Stimulated activated CD8-positive, alpha-beta memory T cell treated with anti-CD3 and anti-CD28 coated beads, Interleukin-4, amount 100 ng/mL, for 24 hours (primary cell): ENCODE measurements around the gene IFITM1.
"Not testable (repeated sequence)": the region's sequence is repeated elsewhere in the genome, so short reads cannot be mapped to it uniquely, and the experiment has no call there.

Experiments
- DNase-seq: peaks from one replicate; pipeline ENCODE4 v3.0.0-alpha.2; 2020; ENCODE audit warnings: low read depth

IFITM1 gene

DNA sequence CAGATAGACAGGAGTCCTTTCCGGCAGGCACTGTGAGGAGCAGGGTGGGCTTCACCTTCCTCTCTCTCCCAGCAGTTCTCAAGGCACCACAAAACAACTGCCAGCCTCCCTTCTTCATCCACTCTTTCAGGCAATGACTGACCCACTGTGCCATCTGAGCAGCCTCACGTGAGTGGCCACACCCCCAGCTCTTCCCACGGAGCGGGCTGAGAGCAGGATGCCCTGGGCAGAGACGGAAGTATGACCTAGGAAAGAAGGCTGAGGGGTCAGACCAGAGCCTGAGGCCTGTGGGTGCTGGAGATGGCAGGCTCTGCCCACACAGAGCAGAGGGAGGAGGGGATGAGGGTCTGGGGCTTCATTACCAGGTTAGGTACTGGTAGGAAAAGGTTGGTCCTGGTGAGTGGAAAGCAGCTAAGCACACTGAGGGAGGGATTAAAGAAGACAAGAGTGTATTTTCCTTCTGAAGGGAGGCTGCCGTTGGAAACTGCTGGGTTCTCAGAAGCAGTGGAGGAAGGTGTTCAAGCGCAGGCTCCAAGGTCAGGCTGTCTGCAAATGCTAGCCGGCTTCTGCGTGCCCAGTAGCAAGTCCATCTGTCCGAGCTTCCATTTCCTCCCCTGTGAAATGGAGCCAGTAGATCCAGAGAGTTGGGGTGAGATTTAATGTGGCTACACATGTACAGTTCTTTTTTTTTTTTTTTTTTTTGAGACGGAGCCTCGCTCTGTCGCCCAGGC is 31.0 kb upstream of the IFITM1 start:
- no peak for DNase-seq

DNA sequence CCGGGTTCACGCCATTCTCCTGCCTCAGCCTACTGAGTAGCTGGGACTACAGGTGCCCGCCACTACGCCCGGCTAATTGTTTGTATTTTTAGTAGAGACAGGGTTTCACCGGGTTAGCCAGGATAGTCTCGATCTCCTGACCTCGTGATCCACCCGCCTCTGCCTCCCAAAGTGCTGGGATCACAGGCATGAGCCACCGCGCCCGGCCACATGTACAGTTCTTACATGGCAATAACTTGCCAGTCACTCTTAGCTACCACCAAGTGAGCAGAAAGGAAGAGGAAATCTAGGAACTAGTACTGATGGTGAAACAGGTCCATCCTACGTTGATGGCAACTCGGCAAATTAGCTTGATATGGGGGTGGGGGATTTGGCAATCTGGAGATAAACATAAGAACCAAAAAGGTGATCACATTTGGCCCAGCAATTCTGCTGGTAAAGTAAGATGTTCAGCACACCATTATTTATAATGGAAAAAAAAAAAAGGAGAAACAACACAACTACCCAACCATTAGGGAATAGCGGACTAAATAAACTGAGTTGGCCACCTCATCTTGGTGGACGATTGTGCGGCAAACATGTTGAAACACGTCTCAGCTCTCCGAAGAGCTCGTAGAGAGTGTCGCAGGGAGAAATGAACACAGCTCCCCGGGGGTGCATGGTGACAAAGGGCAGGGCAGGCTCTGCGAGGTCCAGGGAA is 30.3 kb upstream of the IFITM1 start:
- no peak for DNase-seq

DNA sequence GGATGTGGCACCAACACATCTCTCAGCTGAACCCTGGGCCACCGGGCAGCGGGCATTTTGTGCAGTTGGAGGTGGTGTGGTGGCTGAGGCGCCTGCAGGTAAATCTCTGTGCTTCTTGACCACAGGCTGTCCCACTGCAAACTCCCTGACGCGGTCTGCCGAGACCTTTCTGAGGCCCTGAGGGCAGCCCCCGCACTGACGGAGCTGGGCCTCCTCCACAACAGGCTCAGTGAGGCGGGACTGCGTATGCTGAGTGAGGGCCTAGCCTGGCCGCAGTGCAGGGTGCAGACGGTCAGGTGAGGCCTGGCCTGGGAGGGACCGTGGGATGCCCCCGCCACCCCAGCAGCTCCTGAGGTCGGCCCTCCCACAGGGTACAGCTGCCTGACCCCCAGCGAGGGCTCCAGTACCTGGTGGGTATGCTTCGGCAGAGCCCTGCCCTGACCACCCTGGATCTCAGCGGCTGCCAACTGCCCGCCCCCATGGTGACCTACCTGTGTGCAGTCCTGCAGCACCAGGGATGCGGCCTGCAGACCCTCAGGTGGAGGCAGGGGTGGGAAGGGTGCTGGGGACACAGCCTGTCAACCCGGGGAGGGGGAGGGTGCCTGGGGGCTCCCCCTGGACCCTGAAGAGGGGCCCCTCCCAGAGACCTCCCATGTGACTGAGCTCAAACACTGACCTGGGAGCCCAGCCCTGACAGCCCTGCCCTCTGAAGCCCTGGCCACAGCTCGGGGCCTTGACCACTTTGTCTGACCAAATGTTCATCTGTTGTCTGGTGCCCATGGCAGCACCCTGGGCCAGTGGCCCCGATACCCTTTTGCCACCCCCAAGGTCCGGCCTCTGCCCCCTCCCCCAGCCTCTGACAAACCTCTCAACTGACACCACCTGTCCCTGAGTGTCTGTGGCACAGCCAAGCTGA is 29.5 kb upstream of the IFITM1 start:
- DNase-seq = no peak

- no peak for DNase-seq
Measured at GRCh38 chr11:285021-285893, 28.6 kb upstream of the IFITM1 start.

DNA sequence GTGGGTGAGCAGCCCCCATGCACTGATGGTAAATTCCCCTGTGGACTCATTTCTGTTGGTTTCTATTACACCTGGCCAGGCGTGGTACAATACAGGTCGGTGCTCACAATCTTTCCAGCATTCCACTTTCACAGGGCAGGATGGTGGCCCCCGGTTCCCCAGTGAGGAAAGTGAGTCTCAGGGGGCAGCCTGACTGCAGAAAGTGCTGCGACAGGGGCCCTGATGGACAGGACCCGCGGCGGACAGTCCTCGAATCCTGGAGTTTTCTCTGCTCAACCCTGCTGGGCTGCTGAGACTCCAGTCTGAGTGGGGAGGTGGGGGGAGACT is 28.0 kb upstream of the IFITM1 start:
- no peak for DNase-seq

DNA sequence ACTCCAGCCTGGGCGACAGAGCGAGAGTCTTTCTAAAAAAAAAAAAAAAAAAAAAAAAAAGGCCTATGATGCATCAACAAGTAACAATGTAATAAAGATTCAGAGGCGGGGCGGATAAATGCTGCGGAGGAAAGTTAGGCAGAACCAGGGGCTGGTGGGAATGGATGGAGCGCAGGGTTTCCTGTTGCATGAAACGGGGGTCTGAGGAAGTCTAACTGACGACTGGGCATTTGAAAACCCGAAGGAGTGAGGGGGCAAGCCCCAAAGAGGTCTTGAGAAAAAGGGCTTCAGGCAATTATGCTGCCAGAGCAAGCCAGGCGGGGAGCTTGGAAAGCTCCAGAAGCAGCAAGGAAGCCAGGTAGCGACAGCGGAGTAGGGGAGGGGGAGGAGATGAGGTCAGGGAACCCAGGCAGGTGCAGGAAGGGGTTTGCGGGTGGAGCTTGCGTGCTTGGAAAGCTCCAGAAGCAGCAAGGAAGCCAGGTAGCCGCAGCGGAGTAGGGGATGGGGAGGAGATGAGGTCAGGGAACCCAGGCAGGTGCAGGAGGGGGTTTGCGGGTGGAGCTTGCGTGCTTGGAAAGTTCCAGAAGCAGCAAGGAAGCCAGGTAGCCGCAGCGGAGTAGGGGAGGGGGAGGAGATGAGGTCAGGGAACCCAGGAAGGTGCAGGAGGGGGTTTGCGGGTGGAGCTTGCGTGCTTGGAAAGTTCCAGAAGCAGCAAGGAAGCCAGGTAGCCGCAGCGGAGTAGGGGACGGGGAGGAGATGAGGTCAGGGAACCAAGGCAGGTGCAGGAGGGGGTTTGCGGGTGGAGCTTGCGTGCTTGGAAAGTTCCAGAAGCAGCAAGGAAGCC is 26.6 kb upstream of the IFITM1 start:
- not testable (repeated sequence) for DNase-seq

DNA sequence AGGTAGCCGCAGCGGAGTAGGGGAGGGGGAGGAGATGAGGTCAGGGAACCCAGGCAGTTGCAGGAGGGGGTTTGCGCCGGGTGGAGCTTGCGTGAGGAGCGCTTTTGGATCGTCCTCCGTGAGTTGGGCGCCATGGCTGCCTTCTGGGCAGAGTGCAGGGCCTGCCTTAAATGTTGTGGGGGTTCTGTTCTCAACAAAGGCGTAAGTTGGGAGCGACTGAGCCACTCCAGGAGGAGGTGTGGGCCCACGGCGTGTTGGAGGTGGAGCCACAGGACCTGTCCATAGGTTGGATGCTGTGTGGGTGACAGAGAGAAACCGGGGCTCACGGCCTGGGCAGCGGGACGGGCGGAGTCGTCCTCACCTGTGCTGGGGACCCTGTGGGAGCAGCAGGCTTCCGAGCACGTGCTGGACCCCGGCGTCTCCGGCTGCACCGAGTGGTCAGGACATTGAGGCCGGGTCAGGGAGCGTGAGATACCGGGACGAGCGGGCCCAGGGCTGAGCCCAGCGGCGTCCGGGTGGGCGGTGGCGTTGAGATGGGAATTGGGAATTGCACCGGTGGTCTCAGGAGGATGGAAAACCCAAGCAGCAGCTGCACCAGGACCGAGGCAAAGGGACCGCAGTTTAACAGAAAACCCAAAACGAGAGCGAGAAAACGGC is 25.9 kb upstream of the IFITM1 start:
- DNase-seq = no peak

DNA sequence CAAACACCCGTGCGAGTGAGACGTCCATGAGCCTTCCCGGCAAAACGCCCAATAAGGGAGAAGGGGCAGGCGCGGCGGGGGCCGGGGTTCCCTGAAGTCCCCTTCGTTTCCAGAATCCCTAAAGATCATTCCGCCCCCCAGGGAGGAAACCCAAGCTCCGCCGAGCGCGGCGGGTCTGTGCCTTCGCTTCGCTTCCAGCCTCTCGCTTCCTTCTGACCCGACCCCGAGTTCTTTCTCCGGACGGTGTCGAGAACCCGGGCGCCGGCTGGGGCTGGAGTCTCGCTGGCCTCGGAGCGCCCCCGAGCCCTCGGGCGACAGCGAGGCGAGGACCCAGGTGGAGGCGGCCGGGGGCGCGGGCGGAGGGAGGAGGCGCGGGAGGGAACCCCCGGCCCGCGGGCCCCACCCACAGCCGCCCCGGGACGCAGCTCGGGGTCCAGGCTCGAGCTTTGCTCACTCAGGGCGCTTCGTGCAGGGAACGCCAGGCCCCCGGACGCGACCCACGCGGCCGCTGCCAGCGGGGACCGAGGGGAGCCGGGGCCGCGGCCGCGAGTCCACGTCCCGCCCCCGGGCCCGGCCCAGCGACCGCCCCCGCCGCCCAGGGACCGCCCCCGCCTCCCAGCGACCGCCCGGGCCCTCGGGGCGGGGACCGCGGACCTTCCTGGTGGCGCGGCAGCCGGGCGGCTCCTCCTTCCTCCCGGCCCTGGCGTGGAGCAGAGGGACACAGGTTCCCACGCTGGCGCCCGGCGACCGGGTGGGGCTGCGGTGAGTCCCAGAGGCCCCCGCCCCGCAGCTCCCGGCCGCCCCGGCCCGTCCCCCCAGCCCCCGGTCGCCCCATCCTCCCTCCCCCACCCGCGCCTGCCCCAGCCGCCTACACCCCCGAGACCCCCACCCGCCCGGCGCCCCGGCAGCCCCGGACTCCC is 25.1 kb upstream of the IFITM1 start, which contains the start of gene PGGHG:
Gene PGGHG, plus strand, starts transcription at position 649 of the 920 bp plus-strand sequence. CDS start 691 bp downstream, outside the sequence.
- DNase-seq = no peak

DNA sequence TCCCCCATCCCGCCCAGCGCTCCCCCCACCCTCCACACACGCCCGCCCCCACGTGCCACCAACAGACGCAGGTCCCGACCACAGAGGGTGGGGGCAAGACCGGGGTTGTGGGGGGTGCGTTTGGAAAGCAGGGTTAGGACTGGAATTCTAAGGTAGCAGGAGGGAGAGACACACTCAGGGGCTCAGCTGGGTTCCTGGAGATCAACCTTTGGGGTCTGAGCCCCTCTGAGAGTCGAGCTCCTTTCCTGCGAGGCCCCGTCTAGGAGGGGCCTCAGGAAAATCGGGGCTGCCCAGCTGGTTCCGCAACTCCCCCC is 24.5 kb upstream of the IFITM1 start:
- no peak for DNase-seq

DNA sequence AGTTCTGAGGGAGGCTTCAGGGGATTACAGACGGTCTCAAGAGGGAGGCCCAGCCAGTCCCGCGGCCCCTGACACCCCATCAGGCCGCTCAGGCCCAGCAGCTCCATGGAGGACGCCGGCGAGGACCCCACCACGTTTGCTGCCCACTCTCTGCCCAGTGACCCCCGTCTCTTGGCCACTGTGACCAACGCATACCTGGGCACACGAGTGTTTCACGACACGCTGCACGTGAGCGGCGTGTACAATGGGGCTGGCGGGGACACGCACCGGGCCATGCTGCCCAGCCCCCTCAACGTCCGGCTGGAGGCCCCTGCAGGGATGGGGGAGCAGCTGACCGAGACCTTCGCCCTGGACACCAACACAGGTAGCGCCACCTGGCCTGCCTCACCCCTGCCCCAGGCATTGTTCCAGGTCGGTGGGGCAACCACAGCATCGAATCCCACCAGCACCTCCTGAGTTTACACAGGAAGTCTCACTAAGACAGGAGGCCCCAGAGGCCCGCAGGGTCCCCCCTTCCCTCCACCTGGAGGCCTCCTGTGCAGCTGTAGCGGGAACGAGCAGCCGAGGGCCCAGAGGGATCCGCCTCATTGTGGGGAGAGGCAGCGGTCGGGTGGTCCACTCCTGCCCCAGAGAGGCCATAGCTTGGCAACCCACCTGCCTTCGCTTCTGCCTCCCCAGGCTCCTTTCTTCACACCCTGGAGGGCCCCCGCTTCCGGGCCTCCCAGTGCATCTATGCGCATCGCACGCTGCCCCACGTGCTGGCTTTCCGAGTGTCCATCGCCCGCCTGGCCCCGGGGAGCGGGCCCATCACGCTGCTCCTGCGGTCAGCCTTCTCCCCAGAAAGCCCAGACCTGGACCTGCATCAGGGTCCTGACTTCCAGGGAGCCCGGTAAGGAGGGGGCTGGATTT is 23.9 kb upstream of the IFITM1 start:
- no peak for DNase-seq

- DNase-seq = no peak
Measured at GRCh38 chr11:290621-291231, 23.1 kb upstream of the IFITM1 start.

DNA sequence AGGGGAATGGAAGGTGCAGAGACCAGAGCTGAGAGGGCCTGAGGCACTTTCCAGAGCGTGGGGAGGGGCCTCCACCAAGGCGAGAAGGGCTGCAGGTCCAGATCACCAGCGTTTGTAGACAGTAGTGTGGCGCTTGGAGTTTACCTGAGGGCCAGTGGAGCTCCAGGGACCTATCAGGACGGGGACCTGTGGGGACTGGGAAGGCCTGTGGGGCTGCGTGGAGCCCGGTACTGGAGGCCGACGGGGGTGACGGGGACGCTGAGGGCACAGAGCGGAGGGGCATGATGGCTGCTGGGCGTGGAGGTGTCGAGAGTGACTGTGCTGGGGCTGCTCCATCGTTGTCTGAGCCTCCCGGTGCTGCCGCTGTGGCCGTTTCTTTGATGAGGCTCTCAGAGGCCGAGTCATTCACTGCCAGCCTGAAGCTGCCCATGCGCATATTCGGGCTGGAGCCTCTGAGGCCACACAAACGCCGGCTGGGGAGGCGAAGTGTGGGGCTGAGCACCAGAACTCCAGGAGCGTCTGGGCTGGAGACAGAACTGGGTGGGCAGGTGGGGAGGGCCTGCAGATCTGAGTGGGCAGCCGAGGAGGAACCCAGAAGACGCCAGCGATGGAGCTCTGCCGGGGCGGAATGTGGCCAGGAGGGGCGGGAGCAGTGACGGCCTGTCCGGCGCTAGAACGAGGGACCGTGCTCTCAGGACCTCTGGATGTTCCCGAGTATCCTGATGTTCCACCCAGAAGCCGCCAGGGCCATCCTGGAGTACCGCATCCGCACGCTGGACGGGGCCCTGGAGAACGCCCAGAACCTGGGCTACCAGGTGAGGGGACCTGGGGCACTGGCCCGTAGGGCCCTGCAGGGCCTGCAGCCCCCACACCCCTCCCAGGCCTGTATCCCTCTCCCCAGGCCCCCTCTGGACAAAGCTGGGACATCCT is 22.3 kb upstream of the IFITM1 start:
- DNase-seq = no peak

DNA sequence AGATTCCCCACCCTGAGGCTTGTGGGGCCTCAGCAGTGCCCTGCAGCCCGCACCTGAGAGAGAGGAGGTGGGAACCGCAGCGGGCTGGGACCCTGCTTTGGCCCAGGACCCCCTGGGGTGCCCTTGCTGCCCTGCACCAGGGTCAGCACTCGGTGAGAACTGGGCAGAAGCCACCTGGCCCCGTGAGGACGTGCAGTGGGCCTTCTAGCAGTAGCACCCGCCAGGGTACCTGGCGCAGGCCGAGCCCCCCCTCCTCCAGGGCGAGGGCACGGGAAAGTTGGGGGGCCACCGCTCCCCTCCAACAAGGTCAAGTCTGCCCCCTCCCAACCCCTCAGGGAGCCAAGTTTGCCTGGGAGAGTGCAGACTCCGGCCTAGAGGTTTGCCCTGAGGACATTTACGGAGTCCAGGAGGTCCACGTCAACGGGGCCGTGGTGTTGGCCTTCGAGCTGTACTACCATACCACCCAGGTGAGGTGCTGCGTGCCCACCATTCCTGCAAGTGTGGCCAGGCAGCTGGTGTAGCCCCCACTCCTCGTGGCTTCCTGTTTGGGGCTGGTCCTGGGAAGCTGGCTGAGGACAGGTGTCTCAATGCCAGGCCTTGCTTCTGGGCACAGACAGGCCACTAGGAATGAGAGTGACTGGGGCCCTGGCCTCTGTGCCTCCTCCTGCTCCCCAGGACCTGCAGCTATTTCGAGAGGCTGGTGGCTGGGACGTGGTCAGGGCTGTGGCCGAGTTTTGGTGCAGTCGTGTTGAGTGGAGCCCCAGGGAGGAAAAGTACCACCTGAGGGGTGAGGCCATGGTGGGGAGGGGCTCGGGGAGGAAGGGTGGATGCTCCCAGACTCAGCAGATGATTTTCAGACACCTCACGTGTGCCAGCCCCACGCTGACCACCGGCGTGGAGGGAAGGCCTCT is 21.4 kb upstream of the IFITM1 start:
- DNase-seq = no peak

DNA sequence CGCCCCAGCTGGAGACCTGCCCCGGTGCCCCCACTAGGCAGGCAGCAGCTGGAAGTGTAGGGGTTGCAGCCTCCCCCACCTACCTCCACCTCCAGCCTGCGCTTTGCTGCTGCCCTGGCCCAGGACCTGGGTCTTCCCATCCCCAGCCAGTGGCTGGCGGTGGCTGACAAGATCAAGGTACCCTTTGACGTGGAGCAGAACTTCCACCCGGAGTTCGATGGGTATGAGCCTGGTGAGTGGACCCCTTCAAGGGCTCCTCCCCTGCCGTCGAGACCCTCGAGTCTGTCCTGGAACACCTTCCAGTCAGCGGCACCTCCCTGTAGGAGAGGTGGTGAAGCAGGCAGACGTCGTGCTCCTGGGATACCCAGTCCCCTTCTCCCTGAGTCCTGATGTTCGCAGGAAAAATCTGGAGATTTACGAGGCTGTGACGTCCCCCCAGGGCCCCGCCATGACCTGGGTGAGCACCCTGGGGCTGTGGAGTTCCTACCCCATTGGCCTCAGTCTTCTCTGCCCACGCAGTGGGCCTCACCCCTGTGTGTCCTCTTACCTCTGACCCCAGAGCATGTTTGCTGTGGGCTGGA is 20.5 kb upstream of the IFITM1 start:
- DNase-seq = no peak
